RWPE1 (cell line): Measurements from ENCODE around the gene XPR1.

Experiments
- CTCF ChIA-PET: fragments of 350-600 bp; sonication (Branson Sonifier 250); formaldehyde crosslinking; extraction: SDS; loops from one replicate; lab custom pipeline; 2021; lab: Yijun Ruan, JAX
- POLR2A ChIA-PET: fragments of 400-600 bp; formaldehyde crosslinking; extraction: SDS; loops from one replicate; lab custom pipeline; 2020; ENCODE audit warnings: antibody characterized with exemption; ENCODE audit not compliant: low non-redundant PET; lab: Yijun Ruan, JAX
- DNase-seq: peaks from one replicate; pipeline ENCODE4 v3.0.0; 2012; ENCODE audit warnings: low spot score
- H3K27ac ChIP-seq: fragments of 450-650 bp; 2 replicates; pipeline ENCODE4 v1.5.1; 2017
- TF ChIP-seq, protein P1 (sequence below): fragments of 450-650 bp; conservative IDR thresholded peaks from 2 replicates; pipeline ENCODE4 v1.5.1; 2017; ENCODE audit warnings: low read depth, mild to moderate bottlenecking

The XPR1 gene

GRCh38 chr1:180779584-180779983 is 147.8 kb downstream of the XPR1 start:
- POLR2A ChIA-PET, result no interaction called here
- no peak overlapping the region for H3K27ac ChIP-seq
- DNase-seq, result no peak
- TF ChIP-seq, protein P1, sequence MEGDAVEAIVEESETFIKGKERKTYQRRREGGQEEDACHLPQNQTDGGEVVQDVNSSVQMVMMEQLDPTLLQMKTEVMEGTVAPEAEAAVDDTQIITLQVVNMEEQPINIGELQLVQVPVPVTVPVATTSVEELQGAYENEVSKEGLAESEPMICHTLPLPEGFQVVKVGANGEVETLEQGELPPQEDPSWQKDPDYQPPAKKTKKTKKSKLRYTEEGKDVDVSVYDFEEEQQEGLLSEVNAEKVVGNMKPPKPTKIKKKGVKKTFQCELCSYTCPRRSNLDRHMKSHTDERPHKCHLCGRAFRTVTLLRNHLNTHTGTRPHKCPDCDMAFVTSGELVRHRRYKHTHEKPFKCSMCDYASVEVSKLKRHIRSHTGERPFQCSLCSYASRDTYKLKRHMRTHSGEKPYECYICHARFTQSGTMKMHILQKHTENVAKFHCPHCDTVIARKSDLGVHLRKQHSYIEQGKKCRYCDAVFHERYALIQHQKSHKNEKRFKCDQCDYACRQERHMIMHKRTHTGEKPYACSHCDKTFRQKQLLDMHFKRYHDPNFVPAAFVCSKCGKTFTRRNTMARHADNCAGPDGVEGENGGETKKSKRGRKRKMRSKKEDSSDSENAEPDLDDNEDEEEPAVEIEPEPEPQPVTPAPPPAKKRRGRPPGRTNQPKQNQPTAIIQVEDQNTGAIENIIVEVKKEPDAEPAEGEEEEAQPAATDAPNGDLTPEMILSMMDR, result no peak
- CTCF ChIA-PET, result no interaction called here

- CTCF ChIA-PET, result no interaction called here
- H3K27ac ChIP-seq, result no peak overlapping the region
- TF ChIP-seq, protein P1, result no peak
- no peak for DNase-seq
- POLR2A ChIA-PET, result no interaction called here
These were observed 149.9 kb downstream of the XPR1 start for GRCh38 chr1:180781718-180782117.

- TF ChIP-seq, protein P1, result no peak
- no peak overlapping the region for H3K27ac ChIP-seq
- ChIA-PET POLR2A (no interaction called here), CTCF (interaction anchor here (0.6 to 0.7 kb wide), 2 partner anchors 15 to 29 kb away, joined by 3 read pairs; no protein-coding TSS in a partner anchor)
- DNase-seq, result no peak
These were observed 153.5 kb downstream of the XPR1 start for GRCh38 chr1:180785291-180785690.

- ChIA-PET CTCF (interaction anchor here (0.6 kb wide), 1 partner anchor 28 kb away, joined by 3 read pairs; no protein-coding TSS in a partner anchor), POLR2A (no interaction called here)
- no peak overlapping the region for H3K27ac ChIP-seq
- TF ChIP-seq, protein P1, result no peak
- no peak for DNase-seq
These were observed 154.1 kb downstream of the XPR1 start for GRCh38 chr1:180785887-180786286.

DNA sequence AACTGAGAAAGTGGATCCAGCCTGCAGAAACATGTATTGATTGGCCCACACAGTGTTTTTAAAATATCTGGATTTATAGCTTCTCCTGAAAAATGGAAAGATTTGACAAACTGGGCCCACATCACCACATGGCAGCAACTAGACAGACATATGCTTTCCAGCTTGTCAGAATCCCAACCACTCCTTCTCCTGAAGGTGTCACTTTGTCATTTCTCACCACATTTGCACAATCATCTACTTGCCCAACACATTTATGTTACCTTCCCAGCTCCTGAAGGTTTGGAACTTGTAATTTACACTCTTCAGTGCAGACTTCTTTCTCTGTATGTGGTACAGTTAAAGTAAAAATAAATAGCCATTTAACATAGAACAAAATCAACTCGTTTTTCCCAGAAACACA is 154.8 kb downstream of the XPR1 start:
- H3K27ac ChIP-seq, result no peak overlapping the region
- CTCF ChIA-PET, result interaction anchor here (0.6 to 0.7 kb wide), 2 partner anchors 44 to 218 kb away, joined by 3 to 5 read pairs; no protein-coding TSS in a partner anchor
- POLR2A ChIA-PET, result no interaction called here
- DNase-seq, result no peak
- TF ChIP-seq, protein P1, result no peak

DNA sequence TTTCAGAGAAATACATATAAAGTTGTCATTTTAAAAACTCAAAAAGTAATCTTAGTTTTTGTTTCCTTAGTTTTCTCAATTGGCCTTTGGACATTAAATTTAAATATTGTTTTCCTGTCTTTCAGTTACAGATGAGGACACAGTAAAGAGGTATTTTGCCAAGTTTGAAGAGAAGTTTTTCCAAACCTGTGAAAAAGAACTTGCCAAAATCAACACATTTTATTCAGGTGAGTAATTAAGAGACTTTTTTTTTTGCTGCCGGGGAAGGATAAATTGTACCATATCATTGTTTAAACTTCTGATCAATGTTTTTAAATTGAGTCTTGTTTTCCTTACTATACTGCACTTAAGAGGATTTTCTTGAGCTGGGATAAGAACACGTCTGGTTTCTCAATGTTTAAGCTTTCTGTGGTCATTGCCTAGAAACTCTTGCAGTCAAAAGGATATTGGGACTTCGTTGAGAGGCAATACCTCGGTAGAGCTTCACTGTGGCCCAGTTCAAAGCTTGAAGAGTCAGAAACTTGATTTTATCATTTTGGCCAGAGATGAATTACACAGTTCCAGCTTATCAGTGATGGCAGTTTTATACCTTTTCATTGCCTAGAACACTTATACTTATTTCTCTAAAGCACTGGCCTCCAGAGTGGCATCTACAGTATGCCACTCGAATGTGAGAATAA is 155.9 kb downstream of the XPR1 start:
- no peak overlapping the region for H3K27ac ChIP-seq
- CTCF ChIA-PET, result interaction anchor here (0.7 to 1.1 kb wide), 2 partner anchors 15 to 24 kb away, joined by 3 read pairs; no protein-coding TSS in a partner anchor
- POLR2A ChIA-PET, result interaction anchor here (0.6 kb wide), 1 partner anchor 152 kb away, joined by 3 read pairs; no protein-coding TSS in a partner anchor
- no peak for DNase-seq
- TF ChIP-seq, protein P1, result no peak
